Embryonic facial prominence (tissue), 1 donor: ENCODE measurements around the gene B4GALT1.

Source experiments
- DNase-seq: peaks from one replicate; pipeline ENCODE4 v3.0.0-alpha.2; 2016; ENCODE audit errors: extremely low spot score

The B4GALT1 gene

DNA sequence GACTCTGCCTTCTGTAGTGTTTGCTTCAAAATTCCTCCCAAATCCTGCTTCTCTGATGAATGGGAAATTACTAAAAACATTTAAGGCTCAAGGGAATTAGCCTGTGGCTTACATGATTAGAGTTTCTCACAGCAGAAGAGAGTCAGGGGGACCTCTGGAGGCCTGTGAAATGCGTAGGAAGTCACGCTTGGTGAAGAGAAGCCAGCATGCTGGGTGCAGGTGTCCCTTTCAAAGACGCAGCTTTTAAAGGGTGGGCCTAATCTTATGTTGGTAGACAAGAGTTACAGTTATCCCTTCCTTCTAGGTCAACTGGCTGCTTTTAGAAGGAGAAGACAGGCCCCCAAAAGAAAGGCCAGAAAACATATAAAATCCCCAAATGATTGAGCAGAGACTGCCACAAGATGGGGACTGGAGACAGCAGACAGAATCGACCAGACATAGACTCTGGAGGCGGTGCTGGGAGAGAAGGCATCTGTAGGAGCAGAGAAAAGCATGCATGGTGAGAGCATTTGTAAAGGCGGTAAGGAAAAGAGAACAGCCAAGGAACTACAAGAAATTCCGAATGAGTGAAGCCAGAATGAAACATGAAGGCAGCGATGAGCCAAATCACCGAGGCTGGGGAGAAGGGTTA lies 42.3 kb downstream of the B4GALT1 start:
- DNase-seq, result no peak

- DNase-seq, result no peak
These were observed 43.1 kb downstream of the B4GALT1 start for GRCh38 chr9:33124046-33124445.

GRCh38 chr9:33123407-33124031 lies 43.6 kb downstream of the B4GALT1 start:
- DNase-seq, result no peak

- no peak for DNase-seq
These were observed 46.5 kb downstream of the B4GALT1 start for GRCh38 chr9:33120620-33121019.

- no peak for DNase-seq
These were observed 49.3 kb downstream of the B4GALT1 start for GRCh38 chr9:33117796-33118195.

DNA sequence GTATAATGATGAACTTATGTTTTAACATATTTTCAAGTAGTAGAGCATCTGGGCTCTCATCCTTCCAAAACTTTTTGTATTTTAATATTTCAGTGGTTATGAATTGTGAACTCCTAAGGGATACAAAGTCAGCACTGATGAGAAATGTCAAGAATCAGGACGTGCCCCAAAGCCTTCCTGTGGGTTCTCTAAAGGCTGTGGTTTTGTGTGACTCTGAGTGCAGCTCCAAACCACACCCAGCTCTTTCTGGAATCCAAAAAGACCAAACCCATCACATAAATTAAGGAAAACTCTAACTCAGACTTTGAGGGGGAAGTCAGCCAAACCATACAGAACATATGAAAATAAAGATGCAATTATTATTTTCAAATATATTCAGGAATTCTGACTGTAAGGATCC lies 49.8 kb downstream of the B4GALT1 start:
- peak; percentile 38 for DNase-seq

DNA sequence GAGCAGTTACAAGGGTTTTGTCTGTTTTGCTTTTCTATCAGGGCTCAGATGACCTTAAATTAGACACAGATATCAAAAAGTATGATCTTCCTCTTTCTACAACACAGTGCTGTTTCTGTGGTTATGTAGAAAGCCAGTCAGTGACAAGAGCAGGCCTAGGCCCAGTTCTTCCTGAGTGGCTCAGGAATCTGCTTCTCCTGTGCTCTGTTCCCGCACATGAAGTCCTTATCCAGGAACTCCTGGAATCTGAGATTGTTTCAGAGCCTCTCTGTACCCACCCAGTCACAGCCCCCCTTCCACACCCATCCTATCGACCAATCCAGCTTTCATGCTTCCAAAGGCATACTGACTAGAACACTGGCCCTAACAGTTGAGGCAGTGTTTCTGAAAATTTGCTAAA lies 50.3 kb downstream of the B4GALT1 start:
- DNase-seq, result no peak

DNA sequence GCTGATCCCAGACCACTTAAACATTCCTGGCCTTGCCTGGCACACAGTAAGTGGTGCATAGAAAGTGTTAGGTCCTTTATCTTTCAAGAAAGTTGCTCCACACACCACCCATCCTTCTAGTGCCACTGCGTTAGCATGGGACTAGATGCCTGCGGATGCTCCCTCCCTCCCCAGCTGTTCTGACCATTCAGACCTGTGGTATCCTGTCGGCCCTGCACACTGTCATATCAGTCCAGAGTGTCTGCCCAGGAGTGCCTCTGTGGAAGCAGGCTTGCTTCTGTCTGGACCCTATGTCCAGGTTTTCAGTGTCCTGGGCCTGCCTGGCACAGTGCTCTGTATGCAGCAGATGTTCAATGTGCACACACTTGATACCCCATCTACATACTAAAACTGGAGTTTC lies 52.4 kb downstream of the B4GALT1 start:
- DNase-seq, result no peak

- no peak for DNase-seq
These were observed 53.2 kb downstream of the B4GALT1 start for GRCh38 chr9:33113799-33114547.

GRCh38 chr9:33112094-33112493 lies 55.0 kb downstream of the B4GALT1 start:
- no peak for DNase-seq

- DNase-seq, result no peak
These were observed 55.5 kb downstream of the B4GALT1 start for GRCh38 chr9:33111631-33112030.

DNA sequence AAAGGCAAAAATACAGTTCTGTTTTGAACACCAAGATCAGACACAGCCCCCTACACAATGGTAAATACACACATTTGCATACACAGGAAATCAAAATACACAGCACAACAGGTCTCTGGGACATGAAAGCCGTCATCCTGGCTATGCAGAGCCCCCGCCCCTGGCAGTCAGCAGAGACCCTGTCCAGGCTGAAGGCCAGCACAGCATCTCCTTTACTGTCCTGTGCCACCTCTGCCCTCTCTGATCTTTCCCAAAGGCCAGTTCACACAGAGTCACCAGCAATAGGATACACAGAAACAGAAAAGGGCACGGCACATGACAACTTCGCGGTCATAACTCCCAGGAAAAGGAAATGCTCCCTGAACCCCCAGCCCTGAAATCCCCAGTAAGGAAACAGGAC lies 56.5 kb downstream of the B4GALT1 start:
- no peak for DNase-seq

GRCh38 chr9:33109850-33110595 lies 57.1 kb downstream of the B4GALT1 start:
- DNase-seq, result no peak

DNA sequence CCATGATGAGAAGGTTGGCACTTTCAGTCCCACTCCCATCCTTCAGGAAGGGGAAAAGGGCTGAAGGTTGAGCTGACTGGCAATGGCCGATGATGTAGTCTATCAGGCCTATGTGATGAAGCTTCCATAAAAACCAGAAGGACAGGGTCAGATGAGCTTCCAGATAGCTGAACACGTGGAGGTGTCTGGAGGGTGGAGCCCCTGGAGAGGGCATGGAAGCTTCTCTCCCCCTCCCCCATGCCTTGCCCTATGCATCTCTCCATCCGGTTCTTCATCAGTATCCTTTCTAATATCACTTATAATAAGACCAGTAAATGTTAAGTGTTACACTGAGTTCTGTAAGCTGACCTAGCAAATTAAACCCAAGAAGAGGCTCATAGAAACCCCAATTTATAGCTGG lies 58.0 kb downstream of the B4GALT1 start:
- no peak for DNase-seq

DNA sequence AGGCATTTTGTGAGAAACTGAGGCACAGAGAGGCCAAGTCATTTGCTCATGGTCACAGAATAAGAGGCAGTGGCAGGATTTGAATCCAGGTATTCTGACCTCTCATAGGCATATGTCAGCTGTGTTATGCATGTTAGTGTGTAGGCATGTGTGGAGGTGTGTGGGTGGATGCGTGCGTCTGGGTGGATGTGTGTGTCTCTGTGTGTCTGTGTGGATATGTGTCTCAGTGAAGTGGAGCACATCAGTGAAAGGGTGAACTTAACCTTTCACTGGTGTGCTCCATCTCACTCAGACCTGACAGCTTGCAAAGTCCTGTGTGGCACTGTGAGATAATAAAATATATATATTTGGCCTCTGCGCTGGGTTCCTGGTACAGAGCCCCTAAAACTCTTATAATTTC lies 58.7 kb downstream of the B4GALT1 start:
- no peak for DNase-seq

DNA sequence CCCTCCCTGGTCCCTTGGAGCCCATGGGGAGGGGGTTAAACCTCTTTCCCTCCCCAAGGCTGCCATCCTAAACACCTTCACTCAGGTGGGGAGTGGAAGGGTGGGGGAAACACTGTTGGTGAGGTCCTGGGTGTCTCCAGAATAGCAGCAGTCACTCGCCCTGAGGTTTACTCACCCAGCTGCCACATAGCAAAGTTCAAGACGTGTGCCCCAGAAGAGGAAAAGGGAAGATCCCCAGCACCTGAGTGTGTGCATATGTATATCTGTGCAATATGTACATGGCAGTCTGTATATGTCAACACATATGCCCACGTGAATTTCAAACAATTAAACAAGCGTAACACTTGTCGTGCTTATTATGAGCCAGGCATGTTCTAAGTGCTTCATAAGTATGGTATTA lies 59.4 kb downstream of the B4GALT1 start:
- DNase-seq, result no peak

GRCh38 chr9:33106827-33107621 lies 60.1 kb downstream of the B4GALT1 start:
- peak; percentile 52 for DNase-seq

- no peak for DNase-seq
These were observed 60.8 kb downstream of the B4GALT1 start for GRCh38 chr9:33106372-33106771.

GRCh38 chr9:33105959-33106358 lies 61.2 kb downstream of the B4GALT1 start:
- no peak for DNase-seq

- no peak for DNase-seq
These were observed 61.6 kb downstream of the B4GALT1 start for GRCh38 chr9:33105504-33105903.

GRCh38 chr9:33104401-33104800 lies 62.7 kb downstream of the B4GALT1 start:
- DNase-seq, result no peak
